IPS DF 6.9 (cell line): ENCODE measurements around the gene RPS6KB1.
"Not testable (repeated sequence)": the region's sequence is repeated elsewhere in the genome, so short reads cannot be mapped to it uniquely, and the experiment has no call there.

Experiments
- DNase-seq: peaks from one replicate; pipeline ENCODE4 v3.0.0-alpha.2; 2013; ENCODE audit warnings: low read depth, low spot score
- H3K27ac ChIP-seq: one replicate; pipeline ENCODE4 v1.5.1; 2013; ENCODE audit warnings: low read length, control low read depth
- H3K27me3 ChIP-seq: 2 replicates; pipeline ENCODE4 v1.6.1; 2013; ENCODE audit warnings: mild to moderate bottlenecking, low read length; ENCODE audit not compliant: control insufficient read depth, insufficient read depth
- H3K36me3 ChIP-seq: 2 replicates; pipeline ENCODE4 v1.6.1; 2013; ENCODE audit warnings: low read length; ENCODE audit not compliant: control insufficient read depth, insufficient read depth
- H3K4me1 ChIP-seq: 2 replicates; pipeline ENCODE4 v1.6.1; 2013; ENCODE audit warnings: low read length; ENCODE audit not compliant: control insufficient read depth, insufficient read depth
- H3K4me3 ChIP-seq: 2 replicates; pipeline ENCODE4 v1.5.1; 2013; ENCODE audit warnings: mild to moderate bottlenecking, low read length
- H3K9me3 ChIP-seq: 2 replicates; pipeline ENCODE4 v1.6.1; 2013; ENCODE audit warnings: low read length, inconsistent platforms; ENCODE audit not compliant: control insufficient read depth, insufficient read depth
- WGBS: extraction: QIAGEN DNeasy Blood & Tissue Kit; methylation state at CpG from one replicate; pipeline ENCODE4 v1.1.7; 2013; ENCODE audit warnings: mixed read lengths, missing lambda C conversion rate; ENCODE audit not compliant: insufficient read length, insufficient coverage; 5-methylcytosine and 5-hydroxymethylcytosine counted together

Gene RPS6KB1

GRCh38 chr17:59893676-59894100 is 767 bp downstream of the RPS6KB1 start:
- WGBS, result no CpG with 5 or more reads among the region's 11 CpGs
- Histone ChIP-seq H3K4me1 (no peaks in the 10 kb centered on the region), H3K27me3 (no peaks in the 10 kb centered on the region), H3K9me3 (no peaks in the 10 kb centered on the region), H3K4me3 (peak overlapping the region; percentile 70; the same call in 1 of the 2 replicates), H3K27ac (no peak overlapping the region), H3K36me3 (no peaks in the 10 kb centered on the region)
- no peak for DNase-seq

GRCh38 chr17:59897090-59897489 is 4.2 kb downstream of the RPS6KB1 start:
- Histone ChIP-seq H3K4me1 (no peaks in the 10 kb centered on the region), H3K9me3 (no peaks in the 10 kb centered on the region), H3K4me3 (no peak overlapping the region), H3K27ac (no peak overlapping the region), H3K27me3 (no peaks in the 10 kb centered on the region), H3K36me3 (no peaks in the 10 kb centered on the region)
- no peak for DNase-seq
- no CpG with 5 or more reads among the region's 4 CpGs for WGBS

GRCh38 chr17:59899099-59899498 is 6.2 kb downstream of the RPS6KB1 start:
- H3K4me3 ChIP-seq, result no peak overlapping the region
- WGBS, result no CpG with 5 or more reads among the region's 5 CpGs
- H3K9me3 ChIP-seq, result no peaks in the 10 kb centered on the region
- H3K36me3 ChIP-seq, result no peaks in the 10 kb centered on the region
- H3K4me1 ChIP-seq, result no peaks in the 10 kb centered on the region
- no peaks in the 10 kb centered on the region for H3K27me3 ChIP-seq
- no peak for DNase-seq
- H3K27ac ChIP-seq, result no peak overlapping the region

GRCh38 chr17:59901604-59902003 is 8.7 kb downstream of the RPS6KB1 start:
- no peaks in the 10 kb centered on the region for H3K9me3 ChIP-seq
- WGBS, result no CpG with 5 or more reads among the region's 8 CpGs
- DNase-seq, result no peak
- H3K27me3 ChIP-seq, result no peaks in the 10 kb centered on the region
- H3K36me3 ChIP-seq, result no peaks in the 10 kb centered on the region
- no peak overlapping the region for H3K27ac ChIP-seq
- no peaks in the 10 kb centered on the region for H3K4me1 ChIP-seq
- no peak overlapping the region for H3K4me3 ChIP-seq

- H3K36me3 ChIP-seq, result no peaks in the 10 kb centered on the region
- no CpG with 5 or more reads among the region's 2 CpGs for WGBS
- no peak overlapping the region for H3K27ac ChIP-seq
Observed at GRCh38 chr17:59903455-59903854, 10.5 kb downstream of the RPS6KB1 start.

GRCh38 chr17:59907467-59907866 is 14.5 kb downstream of the RPS6KB1 start:
- H3K9me3 ChIP-seq, result no peaks in the 10 kb centered on the region
- H3K27ac ChIP-seq, result no peak overlapping the region
- H3K27me3 ChIP-seq, result no peaks in the 10 kb centered on the region
- WGBS, result no CpG with 5 or more reads among the region's 3 CpGs
- H3K4me3 ChIP-seq, result no peak overlapping the region
- H3K36me3 ChIP-seq, result no peaks in the 10 kb centered on the region
- DNase-seq, result no peak
- no peaks in the 10 kb centered on the region for H3K4me1 ChIP-seq

More at GRCh38 chr17:59903455-59903854, 10.5 kb downstream of the RPS6KB1 start:
- Histone ChIP-seq H3K9me3 (no peaks in the 10 kb centered on the region), H3K27me3 (no peaks in the 10 kb centered on the region), H3K4me3 (no peak overlapping the region), H3K4me1 (no peaks in the 10 kb centered on the region)
- DNase-seq, result no peak

GRCh38 chr17:59914274-59914854 is 21.4 kb downstream of the RPS6KB1 start:
- no peak overlapping the region for H3K4me3 ChIP-seq
- H3K27ac ChIP-seq, result no peak overlapping the region
- no peaks in the 10 kb centered on the region for H3K27me3 ChIP-seq
- DNase-seq, result no peak
- no peaks in the 10 kb centered on the region; the same call in 1 of the 2 replicates for H3K36me3 ChIP-seq
- H3K4me1 ChIP-seq, result no peaks in the 10 kb centered on the region
- no CpG with 5 or more reads among the region's 1 CpG for WGBS
- no peaks in the 10 kb centered on the region for H3K9me3 ChIP-seq

- Histone ChIP-seq H3K27me3 (no peaks in the 10 kb centered on the region), H3K4me1 (no peaks in the 10 kb centered on the region), H3K36me3 (no peaks in the 10 kb centered on the region; the same call in 1 of the 2 replicates), H3K9me3 (no peaks in the 10 kb centered on the region), H3K27ac (no peak overlapping the region), H3K4me3 (no peak overlapping the region)
- no peak for DNase-seq
Observed at GRCh38 chr17:59916446-59916845, 23.5 kb downstream of the RPS6KB1 start.

- no CpG with 5 or more reads among the region's 5 CpGs for WGBS
- H3K36me3 ChIP-seq, result not testable (repeated sequence)
Observed at GRCh38 chr17:59920637-59921036, 27.7 kb downstream of the RPS6KB1 start.

GRCh38 chr17:59930121-59930520 is 37.2 kb downstream of the RPS6KB1 start:
- DNase-seq, H3K4me3 ChIP-seq, H3K27ac ChIP-seq, H3K36me3 ChIP-seq, H3K9me3 ChIP-seq, H3K4me1 ChIP-seq, H3K27me3 ChIP-seq: not testable (repeated sequence)
- no CpG with 5 or more reads among the region's 2 CpGs for WGBS

More at GRCh38 chr17:59920637-59921036, 27.7 kb downstream of the RPS6KB1 start:
- H3K4me3 ChIP-seq, H3K27me3 ChIP-seq, H3K9me3 ChIP-seq, DNase-seq, H3K4me1 ChIP-seq, H3K27ac ChIP-seq: not testable (repeated sequence)

- H3K27ac ChIP-seq, H3K27me3 ChIP-seq, H3K4me3 ChIP-seq, H3K36me3 ChIP-seq, H3K9me3 ChIP-seq, DNase-seq, H3K4me1 ChIP-seq: not testable (repeated sequence)
- WGBS, result no CpG with 5 or more reads among the region's 3 CpGs
Observed at GRCh38 chr17:59930768-59931167, 37.8 kb downstream of the RPS6KB1 start.
